GM12878 (cell line): ENCODE results near the gene ARGLU1. TPM values are rescaled to one million over a fixed set of nuclear protein-coding genes. Genes with fewer than 3 reads are reported as not detected.

ENCODE experiments used
- ATAC-seq: fragments of 200-7000 bp; cut with Tn5 transposase; 3 replicates; pipeline ENCODE4 v1.9.1; 2020; ENCODE audit warnings: mild to moderate bottlenecking, moderate library complexity
- BruUV-seq: library from RNA; stranded (reverse); fragments of 400-500 nt; replicated peaks from 2 replicates; lab custom pipeline; 2021; lab: Mats Ljungman, UMichigan
- CTCF ChIA-PET: fragments of 300-600 bp; sonication (Branson Sonifier 250); formaldehyde crosslinking; extraction: SDS; loops from one replicate; lab custom pipeline; 2021; ENCODE audit warnings: inconsistent platforms; lab: Yijun Ruan, JAX
- POLR2A ChIA-PET: fragments of 350-600 bp; formaldehyde crosslinking; extraction: SDS; loops from one replicate; lab custom pipeline; 2021; ENCODE audit warnings: inconsistent platforms; lab: Charles Lee
- RAD21 ChIA-PET: fragments of 300-600 bp; sonication (Branson Sonifier 250); formaldehyde crosslinking; loops from one replicate; lab custom pipeline; 2023; ENCODE audit warnings: antibody characterized with exemption; ENCODE audit not compliant: unreplicated experiment; lab: Charles Lee
- SMC1A ChIA-PET: fragments of 300-600 bp; sonication (Branson Sonifier 250); formaldehyde crosslinking; loops from one replicate; lab custom pipeline; 2023; ENCODE audit not compliant: unreplicated experiment, uncharacterized antibody; lab: Charles Lee
- DNase-seq: peaks from one replicate; pipeline ENCODE4 v3.0.0-alpha.2; 2011; ENCODE audit warnings: low read depth, low spot score
- FAIRE-seq: peaks from 3 replicates; lab custom pipeline; 2011; peaks lifted over from hg19 to GRCh38; lab: Jason Lieb, UNC
- H2AFZ ChIP-seq: 2 replicates; pipeline ENCODE4 v1.6.0; 2011; ENCODE audit warnings: low read depth, low read length, control low read depth; ENCODE audit not compliant: control insufficient read depth
- H3K27ac ChIP-seq: 2 replicates; pipeline ENCODE4 v1.5.1; 2011; ENCODE audit warnings: control low read depth; ENCODE audit not compliant: control insufficient read depth, insufficient read depth
- H3K27me3 ChIP-seq, 2 experiments: replicated peaks in 1 of 2; 2 replicates each; pipeline versions ENCODE4 v1.6.0 to v1.6.1; 2011; ENCODE audit warnings: low read length in 1 of 2; ENCODE audit not compliant: control insufficient read depth in 2 of 2, insufficient read depth in 2 of 2
- H3K36me3 ChIP-seq, 2 experiments: 2 replicates each; pipeline ENCODE4 v1.5.1; 2011; ENCODE audit warnings: low read length in 1 of 2; ENCODE audit not compliant: control insufficient read depth in 2 of 2, insufficient read depth in 2 of 2
- H3K4me1 ChIP-seq: 2 replicates; pipeline ENCODE4 v1.6.1; 2011; ENCODE audit warnings: mild to moderate bottlenecking, low read length, moderate library complexity, mixed read lengths; ENCODE audit not compliant: control insufficient read depth, insufficient read depth
- H3K4me2 ChIP-seq: 2 replicates; pipeline ENCODE4 v1.6.0; 2011; ENCODE audit warnings: control low read depth; ENCODE audit not compliant: control insufficient read depth, insufficient read depth
- H3K4me3 ChIP-seq: fragments of 200-600 bp; sonication (generic); 2 replicates; pipeline ENCODE4 v1.5.1; 2016
- H3K79me2 ChIP-seq: 2 replicates; pipeline ENCODE4 v1.6.0; 2011; ENCODE audit warnings: low read length; ENCODE audit not compliant: control insufficient read depth, insufficient read depth
- H3K9ac ChIP-seq: 2 replicates; pipeline ENCODE4 v1.8.0; 2011; ENCODE audit warnings: low read length, control low read depth, mixed read lengths; ENCODE audit not compliant: control insufficient read depth, insufficient read depth
- H3K9me3 ChIP-seq: replicated peaks from 3 replicates; pipeline ENCODE4 v1.5.1; 2011; ENCODE audit warnings: mild to moderate bottlenecking, low read length; ENCODE audit not compliant: control insufficient read depth, insufficient read depth
- H4K20me1 ChIP-seq: 2 replicates; pipeline ENCODE4 v1.6.0; 2011; ENCODE audit not compliant: control insufficient read depth, insufficient read depth
- E2F8 ChIP-seq: fragments of 450-650 bp; IDR thresholded peaks from 2 replicates; pipeline ENCODE4 v1.6.1; 2018; ENCODE audit warnings: mild to moderate bottlenecking, low read depth, moderate library complexity; ENCODE audit not compliant: partially characterized antibody
- ETV6 ChIP-seq, 2 experiments: fragments of 450-650 bp in 1 of 2; IDR thresholded peaks in 1 of 2; conservative IDR thresholded peaks in 1 of 2; 2 replicates each; pipeline ENCODE4 v1.6.1; 2014; ENCODE audit warnings: antibody characterized with exemption in 1 of 2, borderline replicate concordance in 1 of 2, low read depth in 1 of 2, mild to moderate bottlenecking in 1 of 2, moderate library complexity in 1 of 2
- FOXK2 ChIP-seq: fragments of 450-650 bp; IDR thresholded peaks from 2 replicates; pipeline ENCODE4 v1.6.1; 2017; ENCODE audit warnings: mild to moderate bottlenecking, moderate library complexity
- HDAC6 ChIP-seq: fragments of 200-600 bp; sonication (generic); IDR thresholded peaks from one replicate; pipeline ENCODE4 v1.8.0; 2017; ENCODE audit warnings: antibody characterized with exemption; ENCODE audit not compliant: unreplicated experiment
- MLLT1 ChIP-seq: fragments of 450-650 bp; IDR thresholded peaks from 2 replicates; pipeline ENCODE4 v1.6.1; 2016; ENCODE audit warnings: mild to moderate bottlenecking
- MYC ChIP-seq: IDR thresholded peaks from 2 replicates; pipeline ENCODE4 v1.6.1; 2011; ENCODE audit warnings: mild to moderate bottlenecking, low read length, moderate library complexity, inconsistent platforms; ENCODE audit not compliant: insufficient read depth, insufficient replicate concordance, insufficient read length, severe bottlenecking
- NBN ChIP-seq: fragments of 450-650 bp; IDR thresholded peaks from 2 replicates; pipeline ENCODE4 v1.6.1; 2016
- NFXL1 ChIP-seq: fragments of 450-650 bp; IDR thresholded peaks from 2 replicates; pipeline ENCODE4 v1.6.1; 2017; ENCODE audit warnings: antibody characterized with exemption, mild to moderate bottlenecking, borderline replicate concordance
- NFYB ChIP-seq: IDR thresholded peaks from 2 replicates; pipeline ENCODE4 v1.6.1; 2011; ENCODE audit warnings: low read depth, mild to moderate bottlenecking, low read length, improper control_type of control experiment, moderate library complexity; ENCODE audit not compliant: insufficient read depth
- POLR2AphosphoS2 ChIP-seq: IDR thresholded peaks from 2 replicates; pipeline ENCODE4 v1.6.1; 2011; ENCODE audit warnings: low read depth, mild to moderate bottlenecking, low read length, improper control_type of control experiment, moderate library complexity
- SMARCA5 ChIP-seq: fragments of 450-650 bp; IDR thresholded peaks from 2 replicates; pipeline ENCODE4 v1.6.1; 2017; ENCODE audit warnings: mild to moderate bottlenecking
- TBL1XR1 ChIP-seq: IDR thresholded peaks from 2 replicates; pipeline ENCODE4 v1.6.1; 2012; ENCODE audit warnings: low read depth, low read length, improper control_type of control experiment
- WRNIP1 ChIP-seq: IDR thresholded peaks from 2 replicates; pipeline ENCODE4 v1.6.1; 2011; ENCODE audit warnings: low read depth, low read length, improper control_type of control experiment, borderline replicate concordance
- ZBTB4 ChIP-seq: fragments of 450-650 bp; formaldehyde crosslinking; IDR thresholded peaks from 2 replicates; pipeline ENCODE4 v1.4.0; 2022; ENCODE audit warnings: mild to moderate bottlenecking, moderate library complexity
- ZSCAN29 ChIP-seq: fragments of 450-650 bp; IDR thresholded peaks from 2 replicates; pipeline ENCODE4 v1.6.1; 2017; ENCODE audit warnings: mild to moderate bottlenecking, moderate library complexity
- WGBS: methylation state at CpG from one replicate; pipeline ENCODE4 v1.1.6; 2016; ENCODE audit warnings: low lambda C conversion rate; ENCODE audit not compliant: insufficient replicate concordance, insufficient coverage; ENCODE audit errors: missing lambda C conversion rate; 5-methylcytosine and 5-hydroxymethylcytosine counted together
- in situ Hi-C: fragments of 300-500 bp; cut with MboI; formaldehyde crosslinking; loops from 9 replicates; pipeline ENCODE4 v1.14.3; 2018; ENCODE audit warnings: mixed read lengths
- intact Hi-C: fragments of 100-400 bp; cut with micrococcal nuclease; formaldehyde crosslinking; loops from one replicate; pipeline ENCODE4 v1.14.2; 2022; ENCODE audit not compliant: unreplicated experiment
- polyA plus RNA-seq, 11 experiments: library from polyadenylated mRNA; depleted of rRNA in 4 of 11; unstranded in 6 of 11; stranded (reverse) in 5 of 11; fragments of >200 nt; fragmentation: Nextera tagmentation in 4 of 11; fragmentation: Illumina TruSeq in 1 of 11; extraction: Ambion mirVana in 4 of 11; extraction: Trizol in 1 of 11; gene quantifications; 1 replicate in 1 of 11; 2 replicates in 10 of 11; pipeline versions ENCODE4 v1.2.1 to v1.2.3, GENCODE V29; 2011 to 2016; ENCODE audit warnings: inconsistent platforms in 2 of 11, missing spikeins in 2 of 11, low read depth in 1 of 11
- total RNA-seq, 4 experiments: library from RNA; depleted of rRNA in 3 of 4; stranded (reverse); fragments of >200 nt in 3 of 4; fragmentation: Illumina TruSeq in 1 of 4; extraction: Trizol in 1 of 4; gene quantifications; 2 replicates each; pipeline versions ENCODE4 v1.2.1 to v1.2.3, GENCODE V29; 2013 to 2021

The ARGLU1 gene
- total and polyA plus RNA-seq, 10 of the 15 experiments (the other 5 are each of a cell fraction or from before 2014, with no cell fraction given) = 47.1 to 197 (median 98.3) TPM

- no peak overlapping the region for H2AFZ ChIP-seq
- DNase-seq = no peak
- no peak overlapping the region for H3K4me2 ChIP-seq
- H3K79me2 ChIP-seq = no peaks in the 10 kb centered on the region
- no TSS peak for BruUV-seq
- H3K36me3 ChIP-seq = no peaks in the 10 kb centered on the region
- POLR2A ChIA-PET = interaction anchor here (0.6 kb wide), 2 partner anchors 10 to 81 kb away, joined by 3 to 4 read pairs; no protein-coding TSS in a partner anchor
- CTCF ChIA-PET = interaction anchor here (1.0 to 1.1 kb wide), 2 partner anchors 33 to 117 kb away, joined by 3 read pairs; no protein-coding TSS in a partner anchor
- intact Hi-C loops (no loop called here), in situ Hi-C loops (no loop called here)
- FAIRE-seq = no peak
- H3K9ac ChIP-seq = no peak overlapping the region
- no peaks in the 10 kb centered on the region for H4K20me1 ChIP-seq
- RAD21 ChIA-PET = interaction anchor here (1.0 kb wide), 1 partner anchor 9 kb away, joined by 3 read pairs; no protein-coding TSS in a partner anchor
- ATAC-seq = no peak
- 5% methylated on average over 5 of the region's 5 CpGs for WGBS
- SMC1A ChIA-PET = no interaction called here
- H3K27me3 ChIP-seq = no peaks in the 10 kb centered on the region
- no peaks in the 10 kb centered on the region for H3K4me1 ChIP-seq
- H3K4me3 ChIP-seq = no peak overlapping the region
- no peaks in the 10 kb centered on the region for H3K9me3 ChIP-seq
- H3K27ac ChIP-seq = no peak overlapping the region
- TF ChIP-seq ETV6 (conservative IDR thresholded peaks at IDR 0.05 in 1 of 2, IDR thresholded peaks at IDR 0.05 in 1 of 2; ENCODE audit: borderline replicate concordance in 1 of 2, low read depth in 1 of 2) (no peak), NFYB (no peak), WRNIP1 (no peak), NFXL1 (no peak), HDAC6 (no peak), TBL1XR1 (no peak), MYC (no peak), POLR2AphosphoS2 (no peak), MLLT1 (no peak), E2F8 (no peak), NBN (no peak), ZSCAN29 (no peak), ZBTB4 (CRISPR knock-in tag) (no peak), FOXK2 (no peak), SMARCA5 (no peak)
Observed at GRCh38 chr13:106503272-106503671, 64.7 kb downstream of the ARGLU1 start.
